KOPT-K1 (cell line): ENCODE measurements around the gene NUDT4.
"Not testable (repeated sequence)": the region's sequence is repeated elsewhere in the genome, so short reads cannot be mapped to it uniquely, and the experiment has no call there.

Experiments
- H3K27ac ChIP-seq: fragments of 200-600 bp; sonication (generic); 2 replicates; pipeline ENCODE4 v1.5.1; 2016; ENCODE audit warnings: antibody characterized with exemption, mild to moderate bottlenecking, low read depth, low read length; ENCODE audit not compliant: poor library complexity, severe bottlenecking
- H3K36me3 ChIP-seq: fragments of 200-600 bp; sonication (generic); 2 replicates; pipeline ENCODE4 v1.5.1; 2017; ENCODE audit warnings: antibody characterized with exemption, mild to moderate bottlenecking, low read length, moderate library complexity; ENCODE audit not compliant: insufficient read depth
- H3K9me3 ChIP-seq: fragments of 200-600 bp; sonication (generic); 2 replicates; pipeline ENCODE4 v1.5.1; 2017; ENCODE audit warnings: antibody characterized with exemption, low read length, mild to moderate bottlenecking; ENCODE audit not compliant: insufficient read depth, poor library complexity, severe bottlenecking

NUDT4 gene

DNA sequence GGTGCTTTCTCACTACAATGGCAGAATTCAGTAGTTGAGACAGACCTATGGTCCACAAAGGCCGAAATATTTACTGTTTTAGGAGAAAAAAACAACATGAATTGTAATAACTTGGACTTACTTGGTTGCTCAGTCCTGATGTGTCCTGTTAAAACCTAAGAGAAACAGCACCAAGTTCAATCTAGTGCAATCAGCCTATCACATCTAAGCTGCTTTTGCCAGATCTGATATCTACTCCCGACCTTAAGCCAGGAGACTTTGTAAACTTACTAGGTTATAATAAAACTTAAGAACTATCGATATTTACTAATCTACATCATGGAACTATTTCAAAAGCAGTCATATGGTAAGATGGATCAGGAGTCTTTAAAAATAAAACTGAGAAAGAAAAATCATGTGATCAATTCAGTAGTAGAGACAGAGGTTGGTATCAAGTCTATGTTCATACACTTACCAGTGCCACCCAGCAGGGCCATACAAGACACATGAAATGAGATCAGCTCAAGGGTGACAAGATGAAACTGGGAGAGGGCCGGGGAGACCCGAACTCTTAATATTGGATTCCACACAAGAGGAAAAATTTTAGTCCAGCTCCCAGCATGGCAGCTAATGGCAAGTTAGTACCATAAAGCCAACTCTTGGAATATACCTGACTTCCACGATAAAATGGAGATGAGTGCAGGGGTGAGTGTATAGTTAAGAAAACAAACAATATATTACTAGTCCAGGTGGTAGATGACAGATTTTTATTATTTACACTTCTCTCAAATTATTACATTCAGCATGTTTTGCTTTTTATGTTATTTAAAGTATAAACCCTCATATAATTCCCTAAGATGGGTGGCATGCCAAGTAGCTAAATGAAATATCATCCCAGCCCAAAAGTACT lies 27.5 kb downstream of the NUDT4 start:
- no peak overlapping the region for H3K27ac ChIP-seq

GRCh38 chr12:93407054-93407962 lies 29.6 kb downstream of the NUDT4 start:
- H3K9me3 ChIP-seq = no peaks in the 10 kb centered on the region
- no peak overlapping the region for H3K27ac ChIP-seq
- peaks cover 90% of the 10 kb centered on the region for H3K36me3 ChIP-seq

More for the DNA sequence above, 27.5 kb downstream of the NUDT4 start:
- Histone ChIP-seq H3K9me3 (no peaks in the 10 kb centered on the region), H3K36me3 (peaks cover 82% of the 10 kb centered on the region)

DNA sequence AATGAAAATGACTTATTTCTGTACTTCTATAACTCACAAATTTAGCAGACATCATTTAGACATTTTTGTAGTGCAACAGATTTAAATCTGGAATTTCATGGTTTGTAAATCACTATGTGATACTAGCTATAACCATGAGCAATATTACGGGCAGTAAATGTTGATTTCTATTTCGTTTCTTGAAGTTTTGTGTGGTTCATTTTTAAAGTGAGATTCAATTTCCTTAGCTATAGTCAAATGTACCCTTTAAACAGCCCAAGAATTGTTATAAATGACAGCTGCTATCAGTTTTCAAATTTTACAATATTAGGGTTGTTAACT lies 30.2 kb downstream of the NUDT4 start:
- Histone ChIP-seq H3K36me3 (peaks cover 84% of the 10 kb centered on the region), H3K27ac (no peak overlapping the region), H3K9me3 (no peaks in the 10 kb centered on the region)

GRCh38 chr12:93408813-93409212 lies 31.1 kb downstream of the NUDT4 start:
- Histone ChIP-seq H3K27ac (no peak overlapping the region), H3K9me3 (no peaks in the 10 kb centered on the region), H3K36me3 (peaks cover 75% of the 10 kb centered on the region)

DNA sequence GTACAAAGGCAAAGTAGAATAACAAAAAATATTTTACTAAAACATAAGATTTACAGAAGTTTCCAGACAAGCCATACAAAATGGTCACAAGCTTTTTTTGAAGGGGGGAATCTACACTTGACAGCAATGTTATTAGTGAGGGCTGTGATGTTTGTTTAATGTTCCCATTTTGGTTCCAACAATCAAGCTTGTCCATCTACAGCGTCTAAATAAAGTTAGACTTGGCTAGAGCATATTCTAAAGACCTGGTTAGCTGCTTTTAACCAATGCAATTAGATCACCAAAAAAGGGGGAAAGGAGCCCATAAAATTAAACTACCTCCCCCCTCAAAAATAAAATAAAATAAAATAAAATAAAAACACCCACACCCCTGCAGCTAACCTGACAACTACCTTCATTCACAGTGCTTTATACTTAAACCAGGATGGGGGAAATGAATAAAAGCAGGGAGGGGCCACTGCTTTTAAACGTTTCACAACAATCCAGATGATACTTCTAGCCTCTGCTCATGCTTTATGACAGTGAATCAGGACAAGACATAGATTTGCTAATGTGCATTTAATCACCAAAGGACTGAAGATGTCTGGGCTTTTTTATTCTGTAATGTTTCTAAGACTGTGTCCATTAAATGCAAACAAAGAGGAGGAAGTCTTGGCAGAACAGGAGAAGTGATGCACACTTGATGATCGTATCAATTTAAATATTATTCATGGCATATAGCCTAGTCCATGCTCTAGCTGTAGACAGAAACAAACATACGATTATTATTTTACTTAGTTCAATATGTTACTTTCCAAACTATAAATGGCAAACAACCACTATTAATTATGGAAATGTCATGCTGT lies 31.8 kb downstream of the NUDT4 start:
- not testable (repeated sequence) for H3K9me3 ChIP-seq, H3K27ac ChIP-seq
- H3K36me3 ChIP-seq = peaks cover 71% of the 10 kb centered on the region

GRCh38 chr12:93411060-93411459 lies 33.3 kb downstream of the NUDT4 start:
- H3K27ac ChIP-seq = not testable (repeated sequence)

DNA sequence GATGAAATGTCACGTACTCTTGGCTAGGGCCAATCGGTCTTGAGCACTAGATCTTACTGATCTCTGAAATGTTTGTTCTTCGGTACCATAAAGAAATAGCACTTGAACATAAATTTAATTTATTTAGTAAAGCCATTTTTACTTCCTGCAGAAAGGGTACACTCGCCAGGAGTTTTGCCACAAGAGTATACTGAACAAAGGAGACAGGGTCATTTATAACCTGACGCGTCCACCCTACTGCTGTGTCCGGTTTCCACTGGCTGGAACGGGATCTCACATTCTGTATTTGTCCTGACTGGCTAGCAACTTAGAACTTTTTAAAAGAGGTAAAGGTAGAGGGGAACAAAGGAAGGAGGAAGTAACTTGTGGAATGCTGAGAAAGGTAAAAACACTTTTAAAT lies 34.7 kb downstream of the NUDT4 start:
- not testable (repeated sequence) for H3K9me3 ChIP-seq, H3K27ac ChIP-seq
- H3K36me3 ChIP-seq = peaks cover 46% of the 10 kb centered on the region

More at GRCh38 chr12:93411060-93411459, 33.3 kb downstream of the NUDT4 start:
- peaks cover 59% of the 10 kb centered on the region for H3K36me3 ChIP-seq
- H3K9me3 ChIP-seq = not testable (repeated sequence)

- Histone ChIP-seq H3K27ac (no peak overlapping the region), H3K36me3 (peaks cover 39% of the 10 kb centered on the region), H3K9me3 (no peaks in the 10 kb centered on the region)
These were observed 35.3 kb downstream of the NUDT4 start for GRCh38 chr12:93413064-93413463.

GRCh38 chr12:93415723-93416464 lies 38.2 kb downstream of the NUDT4 start:
- Histone ChIP-seq H3K9me3 (no peaks in the 10 kb centered on the region), H3K27ac (no peak overlapping the region), H3K36me3 (peaks cover 11% of the 10 kb centered on the region)

DNA sequence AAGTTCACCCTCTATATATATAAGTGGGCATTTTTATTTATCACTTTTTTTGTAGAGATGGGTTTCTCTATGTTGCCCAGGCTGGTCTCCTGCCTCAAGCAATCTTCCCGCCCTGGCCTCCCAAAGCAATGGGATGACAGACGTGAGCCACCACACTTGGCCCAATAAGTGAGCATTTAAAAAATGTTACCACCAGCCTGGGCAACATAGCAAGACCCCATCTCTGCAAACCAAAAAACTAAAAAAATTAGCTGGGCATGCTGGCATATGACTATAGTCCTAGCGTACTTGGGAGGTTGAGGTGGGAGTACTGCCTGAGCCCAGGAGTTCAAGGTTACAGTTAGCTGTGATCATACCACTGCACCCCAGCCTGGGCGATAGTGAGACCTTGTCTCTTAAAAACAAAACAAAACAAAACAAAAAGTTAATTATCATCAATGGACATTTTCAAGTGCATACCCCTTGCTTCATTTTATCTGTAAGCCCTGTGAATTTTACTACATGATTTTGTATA lies 40.3 kb downstream of the NUDT4 start:
- Histone ChIP-seq H3K27ac (no peak overlapping the region), H3K9me3 (no peaks in the 10 kb centered on the region), H3K36me3 (peaks cover 6% of the 10 kb centered on the region; the same call in 1 of the 2 replicates)

DNA sequence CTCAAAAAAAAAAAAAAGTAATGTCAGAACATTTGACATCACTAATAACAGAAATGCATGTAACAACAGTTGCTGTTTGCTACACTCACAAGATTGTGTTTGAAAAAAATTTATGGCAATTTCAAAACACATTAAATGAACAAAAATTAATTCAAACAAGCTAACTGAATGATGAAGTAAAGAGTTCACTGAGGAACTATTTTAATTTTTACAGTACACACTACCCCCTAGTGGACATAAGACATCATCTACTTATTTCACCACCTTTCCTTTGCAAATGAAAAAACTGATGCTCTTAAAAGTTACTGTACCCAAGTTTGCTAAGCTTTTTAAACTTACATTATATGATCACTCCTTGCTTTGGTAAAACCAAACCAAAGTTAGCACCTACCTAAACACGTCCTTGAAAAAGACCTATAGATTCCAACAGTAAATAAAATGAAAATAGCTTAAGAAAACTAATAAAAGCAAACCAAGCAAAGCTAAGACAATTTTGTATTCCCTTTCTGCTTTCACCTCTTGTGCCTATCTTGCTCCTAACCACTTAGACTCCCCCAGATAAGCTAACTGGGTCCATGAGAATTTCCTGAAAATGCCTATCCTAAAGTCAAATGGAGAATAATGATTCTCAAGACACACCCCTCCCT lies 41.8 kb downstream of the NUDT4 start:
- H3K27ac ChIP-seq = no peak overlapping the region

DNA sequence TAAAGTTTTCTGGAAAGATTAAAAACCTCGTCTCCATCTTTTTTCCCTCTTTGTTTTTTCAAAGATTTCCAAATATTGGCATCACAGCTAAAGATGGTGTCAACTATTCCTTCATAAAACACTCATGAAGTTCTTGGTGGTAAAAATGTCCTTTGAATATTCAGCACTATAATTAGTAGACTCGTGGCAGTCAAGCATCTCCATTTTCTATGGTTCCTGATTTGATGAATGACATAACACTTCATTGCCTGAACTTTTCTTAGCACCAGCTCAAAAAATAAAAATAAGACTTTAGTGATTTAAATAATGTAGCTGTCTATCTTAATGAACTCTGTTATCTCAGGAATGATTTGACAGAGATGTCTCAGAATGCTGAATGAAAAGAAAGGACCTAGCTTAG lies 44.3 kb downstream of the NUDT4 start:
- no peaks in the 10 kb centered on the region for H3K9me3 ChIP-seq
- no peak overlapping the region for H3K27ac ChIP-seq

More for the DNA sequence above, 41.8 kb downstream of the NUDT4 start:
- Histone ChIP-seq H3K36me3 (peaks cover 4% of the 10 kb centered on the region; the same call in 1 of the 2 replicates), H3K9me3 (no peaks in the 10 kb centered on the region)

DNA sequence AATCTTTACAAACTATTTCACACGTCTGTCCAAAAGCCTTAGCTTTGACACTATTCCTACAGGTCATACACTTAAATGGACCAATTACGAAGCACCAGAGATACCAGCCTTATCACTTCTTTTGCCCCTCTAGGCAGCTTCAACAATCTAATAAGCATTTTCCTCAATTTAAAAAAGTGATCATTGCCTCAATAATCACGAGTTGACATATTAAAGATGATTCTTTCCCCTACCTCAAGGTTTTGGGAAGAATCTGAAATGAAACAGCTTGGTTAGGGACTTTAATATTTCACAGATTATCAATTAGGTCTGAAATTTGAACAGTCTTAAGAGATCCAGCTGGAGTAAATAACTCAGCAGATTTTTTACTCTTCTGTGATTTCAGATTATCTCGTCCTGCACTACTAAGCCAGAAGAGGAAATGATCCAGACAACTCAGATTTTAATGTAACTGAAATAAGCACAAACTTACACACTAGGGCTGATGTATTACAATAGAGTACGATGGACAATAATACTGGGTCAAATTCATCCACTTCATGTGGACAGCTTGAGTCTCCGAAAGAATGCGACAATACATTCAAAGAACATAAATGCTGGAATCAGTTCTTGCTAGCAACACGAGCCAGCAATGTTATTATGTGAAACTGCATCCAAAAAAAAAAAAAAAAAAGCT lies 48.1 kb downstream of the NUDT4 start:
- Histone ChIP-seq H3K27ac (no peak overlapping the region), H3K9me3 (no peaks in the 10 kb centered on the region), H3K36me3 (no peaks in the 10 kb centered on the region)

More for the DNA sequence above, 44.3 kb downstream of the NUDT4 start:
- H3K36me3 ChIP-seq = no peaks in the 10 kb centered on the region
